ENCODE results near the gene PHYHIPL. TPM values are rescaled to one million over a fixed set of nuclear protein-coding genes. Genes with fewer than 3 reads are reported as not detected.
A peak's percentile ranks its signal among the peaks of the same experiment; 100 is the strongest.
"Not testable (repeated sequence)": the region's sequence is repeated elsewhere in the genome, so short reads cannot be mapped to it uniquely, and the experiment has no call there.

Gene PHYHIPL
- total RNA-seq, 1 experiment from 2014 or later = not detected

DNA sequence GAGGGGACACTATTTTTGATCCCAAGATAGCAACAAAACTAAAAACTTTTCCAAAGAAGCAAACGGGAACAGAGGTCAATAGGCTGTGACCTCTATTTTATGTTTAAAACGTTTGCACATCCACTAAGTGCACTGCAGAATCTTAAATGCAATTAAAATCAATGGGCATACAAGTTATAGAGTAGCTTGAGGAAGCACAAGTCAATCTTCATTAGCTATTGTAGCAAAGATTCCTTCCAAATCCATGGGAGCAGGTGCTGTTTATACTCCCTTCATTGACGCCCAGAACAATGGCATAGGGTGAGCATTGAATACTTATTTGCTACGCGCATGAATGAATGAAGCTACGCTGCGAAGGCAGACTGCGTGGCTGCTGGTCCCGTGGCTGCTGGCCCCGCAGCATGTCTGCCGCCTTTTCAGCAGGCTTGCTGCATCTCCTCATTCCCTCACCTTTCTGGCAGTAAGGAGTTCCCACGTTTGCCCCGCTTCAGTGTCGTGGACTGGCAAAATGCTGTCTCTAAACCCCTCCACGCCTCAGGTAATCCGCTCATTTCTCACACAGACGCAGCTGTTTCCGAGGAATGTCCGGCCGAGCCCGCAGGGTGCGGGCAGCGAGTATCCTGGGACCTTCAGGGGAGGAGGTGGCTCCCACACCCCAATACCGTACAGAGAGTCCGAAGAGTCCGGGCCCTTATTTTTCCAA lies 754 bp upstream of the PHYHIPL start:
- no peak for DNase-seq
- H3K27me3 ChIP-seq (ENCODE audit: control insufficient read depth, insufficient read depth, low read length) = peaks cover 33% of the 10 kb centered on the region
- no peaks in the 10 kb centered on the region for H3K36me3 ChIP-seq (replicated peaks; ENCODE audit: control insufficient read depth, insufficient read depth, low read length)
- H3K4me3 ChIP-seq (ENCODE audit: insufficient read depth, low read depth, low read length) = peak overlapping the region; percentile 40

DNA sequence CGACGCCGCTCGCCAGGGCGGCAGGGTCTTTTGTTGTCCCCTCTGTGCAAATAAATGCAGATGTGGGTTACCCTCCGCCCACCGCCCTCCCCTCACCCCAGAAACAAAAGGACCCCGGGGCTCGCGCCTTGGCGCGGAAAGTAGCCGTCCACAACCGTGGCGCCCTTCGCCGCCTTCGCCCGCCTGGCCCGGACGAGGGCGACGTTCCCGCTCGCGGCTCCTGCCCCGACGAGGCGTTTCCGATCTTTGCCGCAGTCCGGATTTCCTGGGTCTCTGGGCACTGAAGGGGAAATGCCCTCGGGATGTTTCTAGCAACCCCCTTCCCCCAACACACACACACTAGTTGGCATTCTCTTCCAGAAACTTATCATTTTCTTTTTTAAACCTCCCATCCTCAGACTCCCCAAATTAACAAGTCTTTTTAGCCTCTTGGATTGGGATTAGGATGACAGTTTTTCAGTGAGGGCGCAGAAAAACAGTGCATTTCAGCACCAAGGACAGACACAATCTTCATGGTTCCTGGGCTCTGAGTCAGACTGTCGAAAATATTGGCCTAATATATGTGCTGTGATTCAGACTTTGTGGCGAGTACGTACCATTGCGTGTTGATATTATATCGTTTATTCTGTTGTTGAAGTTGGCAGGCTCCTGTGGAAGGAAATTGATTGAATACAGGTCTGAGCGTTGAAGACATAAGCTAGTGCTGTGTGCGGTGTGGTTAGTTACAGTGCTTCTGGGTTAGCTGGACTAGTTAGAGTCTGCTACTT lies 771 bp downstream of the PHYHIPL start:
- Histone ChIP-seq H3K27me3 (ENCODE audit: control insufficient read depth, insufficient read depth, low read length) (peaks cover 33% of the 10 kb centered on the region), H3K4me3 (ENCODE audit: insufficient read depth, low read depth, low read length) (peak overlapping the region; percentile 40), H3K36me3 (replicated peaks; ENCODE audit: control insufficient read depth, insufficient read depth, low read length) (no peaks in the 10 kb centered on the region)
- peak; percentile 69 for DNase-seq

DNA sequence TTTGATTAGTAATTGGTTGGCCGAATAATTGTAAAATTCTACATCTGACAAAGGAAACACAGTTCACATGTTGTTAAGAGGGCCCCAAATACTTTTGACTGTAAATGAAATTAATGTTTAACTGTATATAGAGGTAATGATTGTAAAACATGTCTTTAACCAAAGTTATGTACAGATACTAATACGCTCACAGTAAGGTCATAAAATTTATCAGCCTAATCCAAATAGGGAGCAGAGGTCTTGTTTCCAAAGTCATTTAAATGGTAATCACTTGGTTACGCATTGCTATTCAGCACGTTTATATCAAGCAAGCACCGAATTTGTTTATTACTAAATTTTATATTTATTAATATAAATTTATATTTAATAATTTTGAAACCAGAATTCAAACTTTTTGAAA lies 1.4 kb downstream of the PHYHIPL start:
- H3K36me3 ChIP-seq (replicated peaks; ENCODE audit: control insufficient read depth, insufficient read depth, low read length) = no peaks in the 10 kb centered on the region
- peaks cover 33% of the 10 kb centered on the region for H3K27me3 ChIP-seq (ENCODE audit: control insufficient read depth, insufficient read depth, low read length)
- DNase-seq = no peak
- H3K4me3 ChIP-seq (ENCODE audit: insufficient read depth, low read depth, low read length) = no peak overlapping the region

DNA sequence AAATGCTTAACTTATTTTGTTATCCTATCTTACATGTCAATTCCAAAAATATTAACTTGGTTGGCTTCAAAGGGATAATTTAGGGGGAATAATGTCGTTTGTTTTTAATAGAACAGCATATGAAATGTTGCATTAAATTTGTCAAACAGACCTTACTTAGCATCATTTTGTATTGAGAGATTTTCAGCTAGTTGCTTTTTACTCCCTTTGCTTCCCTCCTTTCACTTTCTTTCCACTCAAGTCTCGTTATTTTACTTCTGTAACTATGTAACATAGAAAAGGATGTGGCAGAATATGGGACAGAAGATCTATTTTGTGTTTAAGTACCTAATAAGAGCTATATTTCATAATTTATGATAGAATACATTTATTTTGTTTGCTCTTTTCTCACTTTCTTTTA lies 2.6 kb downstream of the PHYHIPL start:
- H3K27me3 ChIP-seq (ENCODE audit: control insufficient read depth, insufficient read depth, low read length) = peaks cover 33% of the 10 kb centered on the region
- no peak for DNase-seq
- H3K36me3 ChIP-seq (replicated peaks; ENCODE audit: control insufficient read depth, insufficient read depth, low read length) = no peaks in the 10 kb centered on the region
- H3K4me3 ChIP-seq (ENCODE audit: insufficient read depth, low read depth, low read length) = no peak overlapping the region

DNA sequence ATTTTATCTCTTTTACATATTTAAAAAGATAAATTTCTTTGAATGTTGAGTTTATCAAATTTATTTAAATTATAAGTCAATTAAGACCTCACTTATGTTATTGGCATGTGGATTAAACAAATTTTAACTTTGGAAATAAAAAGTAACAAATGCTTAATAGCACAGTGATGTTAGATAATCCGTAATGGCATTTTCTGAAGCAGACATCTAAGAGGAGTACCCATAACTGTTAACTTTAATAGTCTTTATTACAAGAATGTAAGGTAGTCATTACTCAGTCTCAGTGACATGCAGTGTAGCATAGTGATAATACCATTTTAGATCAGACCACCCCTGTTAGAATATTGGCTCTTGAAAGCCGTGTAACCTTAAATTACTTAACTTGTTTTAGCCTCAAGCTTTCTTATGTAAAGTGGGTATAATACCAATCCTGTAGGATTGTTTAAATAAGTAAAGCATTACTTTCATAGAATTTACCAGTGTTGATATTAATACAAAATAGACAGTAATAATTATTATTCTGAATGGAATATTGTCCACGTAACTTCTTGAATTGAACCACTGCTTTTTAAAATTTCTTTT lies 4.3 kb downstream of the PHYHIPL start:
- H3K4me3 ChIP-seq (ENCODE audit: insufficient read depth, low read depth, low read length) = no peak overlapping the region
- H3K36me3 ChIP-seq (replicated peaks; ENCODE audit: control insufficient read depth, insufficient read depth, low read length) = no peaks in the 10 kb centered on the region
- DNase-seq = no peak
- H3K27me3 ChIP-seq (ENCODE audit: control insufficient read depth, insufficient read depth, low read length) = peaks cover 22% of the 10 kb centered on the region

DNA sequence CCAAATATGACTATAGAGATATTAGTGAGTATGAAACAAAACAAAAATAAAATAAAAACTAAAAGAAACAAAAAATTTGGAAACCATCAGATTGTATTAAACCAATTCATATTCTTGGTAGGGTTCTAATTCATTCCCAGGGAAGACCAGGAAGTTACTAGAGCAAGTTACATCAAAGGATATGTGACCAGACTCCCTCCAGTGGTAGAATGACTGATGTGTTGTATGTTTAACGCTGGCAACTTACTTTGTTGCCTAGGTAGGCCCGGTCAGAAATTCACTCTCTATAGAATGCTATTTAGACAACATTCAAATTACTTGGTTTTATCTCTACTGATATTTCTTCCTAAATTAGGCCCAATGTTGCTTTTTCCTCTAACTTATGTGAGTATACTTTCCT lies 5.2 kb downstream of the PHYHIPL start:
- H3K27me3 ChIP-seq (ENCODE audit: control insufficient read depth, insufficient read depth, low read length) = peaks cover 13% of the 10 kb centered on the region
- DNase-seq = peak; percentile 60
- no peaks in the 10 kb centered on the region for H3K36me3 ChIP-seq (replicated peaks; ENCODE audit: control insufficient read depth, insufficient read depth, low read length)
- no peak overlapping the region for H3K4me3 ChIP-seq (ENCODE audit: insufficient read depth, low read depth, low read length)

DNA sequence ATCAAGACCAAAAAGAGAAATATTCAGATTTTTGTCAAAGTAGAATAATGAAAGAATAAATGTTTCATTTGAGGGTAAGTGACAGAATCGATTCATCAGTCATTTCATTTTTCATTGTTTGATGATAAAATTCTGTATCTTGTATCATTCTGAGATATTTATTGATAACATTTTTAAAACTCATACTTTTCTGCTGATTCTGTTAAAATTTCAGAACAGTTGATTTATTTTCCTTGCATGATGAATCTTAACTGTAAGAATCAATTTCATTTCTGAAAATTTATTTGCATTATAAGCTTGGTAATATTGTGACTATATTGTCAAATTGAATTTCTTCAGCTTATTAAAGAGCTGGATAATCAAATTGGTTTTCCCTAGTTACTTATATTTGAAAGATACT lies 13.9 kb downstream of the PHYHIPL start:
- H3K4me3 ChIP-seq (ENCODE audit: insufficient read depth, low read depth, low read length) = no peak overlapping the region
- no peak for DNase-seq
- H3K27me3 ChIP-seq (ENCODE audit: control insufficient read depth, insufficient read depth, low read length) = no peaks in the 10 kb centered on the region
- no peaks in the 10 kb centered on the region for H3K36me3 ChIP-seq (replicated peaks; ENCODE audit: control insufficient read depth, insufficient read depth, low read length)

DNA sequence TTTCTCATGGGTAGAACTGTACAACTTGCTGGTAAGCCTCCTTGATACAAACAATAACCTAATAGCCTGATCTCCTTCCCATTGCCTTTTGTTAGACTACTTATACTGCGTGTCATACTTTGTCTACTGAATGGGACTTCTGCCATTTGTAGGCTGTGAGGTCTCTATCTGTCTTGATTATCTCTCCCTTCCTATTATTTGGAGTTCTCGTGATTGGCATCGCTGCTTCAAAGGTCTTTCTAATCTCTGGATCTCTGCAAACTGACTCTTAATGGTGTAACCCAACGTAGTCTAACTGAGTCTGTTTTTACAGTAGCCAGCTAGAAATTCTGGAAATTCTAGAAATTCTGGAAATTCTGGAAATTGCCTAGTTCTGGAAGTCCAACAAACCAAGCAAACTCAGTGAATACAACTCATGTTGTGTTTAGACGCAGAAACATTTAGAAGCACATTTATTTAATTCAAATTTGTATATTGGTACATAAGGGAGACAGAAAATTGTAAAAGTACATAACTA lies 29.8 kb downstream of the PHYHIPL start:
- Histone ChIP-seq H3K36me3 (replicated peaks; ENCODE audit: control insufficient read depth, insufficient read depth, low read length) (no peaks in the 10 kb centered on the region), H3K27me3 (ENCODE audit: control insufficient read depth, insufficient read depth, low read length) (no peaks in the 10 kb centered on the region), H3K4me3 (ENCODE audit: insufficient read depth, low read depth, low read length) (no peak overlapping the region)
- no peak for DNase-seq

DNA sequence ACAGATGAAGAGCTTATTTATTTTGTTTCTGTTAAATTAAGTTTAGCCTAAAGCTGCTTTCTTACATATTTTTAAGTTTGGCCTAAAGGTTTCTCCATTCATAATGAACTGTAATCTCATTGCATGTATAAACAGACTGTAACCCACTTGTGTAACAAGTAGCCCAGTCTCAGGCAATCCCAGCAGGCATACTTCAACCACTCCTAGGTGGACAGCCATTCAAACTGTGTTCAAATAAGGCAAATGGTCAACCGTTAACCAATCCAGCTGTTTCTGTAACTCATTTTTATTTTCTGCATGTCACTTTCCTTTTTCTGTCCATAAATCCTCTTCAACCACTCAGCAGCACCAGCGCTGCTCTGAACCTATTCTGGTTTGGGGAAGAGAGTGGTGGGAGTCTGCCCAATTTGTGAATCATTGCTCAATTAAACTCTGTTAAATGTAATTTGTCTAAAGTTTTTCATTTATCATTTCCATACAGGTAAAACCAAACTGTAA lies 35.9 kb downstream of the PHYHIPL start:
- no peak overlapping the region for H3K4me3 ChIP-seq (ENCODE audit: insufficient read depth, low read depth, low read length)
- no peak for DNase-seq

DNA sequence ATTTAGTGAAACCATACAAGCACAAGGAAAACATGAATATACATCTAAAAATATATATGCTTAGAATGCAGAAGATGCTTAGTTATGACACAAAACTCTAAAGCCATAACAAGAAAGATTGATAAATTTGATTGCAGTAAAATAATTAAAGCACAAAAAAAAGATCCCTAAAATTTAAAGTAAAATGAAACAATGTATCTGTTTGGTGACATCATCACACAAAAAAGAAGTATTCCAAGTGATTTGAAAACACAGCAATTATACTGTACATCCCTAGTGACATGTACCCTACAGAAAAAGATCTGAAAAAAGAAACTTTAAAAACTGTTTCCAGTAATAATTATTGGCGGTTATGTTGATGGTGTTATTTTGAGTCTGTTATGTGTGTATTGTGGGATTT lies 37.7 kb downstream of the PHYHIPL start:
- H3K27me3 ChIP-seq (ENCODE audit: control insufficient read depth, insufficient read depth, low read length) = no peaks in the 10 kb centered on the region
- no peaks in the 10 kb centered on the region for H3K36me3 ChIP-seq (replicated peaks; ENCODE audit: control insufficient read depth, insufficient read depth, low read length)
- no peak overlapping the region for H3K4me3 ChIP-seq (ENCODE audit: insufficient read depth, low read depth, low read length)
- DNase-seq = no peak

More for the DNA sequence above, 35.9 kb downstream of the PHYHIPL start:
- Histone ChIP-seq H3K36me3 (replicated peaks; ENCODE audit: control insufficient read depth, insufficient read depth, low read length) (no peaks in the 10 kb centered on the region), H3K27me3 (ENCODE audit: control insufficient read depth, insufficient read depth, low read length) (no peaks in the 10 kb centered on the region)

DNA sequence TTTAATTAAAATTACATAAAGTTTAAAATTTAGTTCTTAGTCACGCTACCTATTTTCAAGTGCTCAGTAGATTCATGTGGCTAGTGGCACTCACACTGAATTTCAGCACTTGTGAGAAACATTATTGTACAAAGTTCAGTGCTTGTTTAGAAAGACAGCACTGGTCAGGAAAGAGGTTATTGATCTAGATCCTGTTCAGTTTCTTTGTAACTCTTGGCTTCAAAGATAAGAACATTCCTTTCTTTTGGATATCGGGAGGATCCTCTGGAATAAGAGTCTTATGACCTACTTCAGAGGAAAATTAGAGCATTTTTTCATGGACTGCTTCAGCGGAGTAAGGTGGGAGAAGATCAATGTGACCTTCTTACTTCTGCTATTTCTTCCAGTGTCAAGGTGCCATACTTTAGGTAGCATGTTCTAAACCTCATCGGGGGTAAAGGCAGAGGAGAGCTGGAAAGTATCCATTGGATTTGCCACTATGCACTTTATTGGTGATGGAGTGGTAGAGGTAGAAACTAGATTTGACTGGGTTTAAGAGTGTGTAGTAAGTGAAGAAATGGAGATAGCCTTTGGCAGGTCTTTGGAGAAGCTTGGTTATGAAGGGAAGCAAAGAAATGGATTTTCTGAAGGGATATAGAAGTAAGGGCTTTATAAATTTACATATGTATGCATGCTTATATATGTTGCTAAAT lies 39.9 kb downstream of the PHYHIPL start:
- Histone ChIP-seq H3K27me3 (ENCODE audit: control insufficient read depth, insufficient read depth, low read length) (no peaks in the 10 kb centered on the region), H3K4me3 (ENCODE audit: insufficient read depth, low read depth, low read length) (no peak overlapping the region), H3K36me3 (replicated peaks; ENCODE audit: control insufficient read depth, insufficient read depth, low read length) (no peaks in the 10 kb centered on the region)
- DNase-seq = no peak

DNA sequence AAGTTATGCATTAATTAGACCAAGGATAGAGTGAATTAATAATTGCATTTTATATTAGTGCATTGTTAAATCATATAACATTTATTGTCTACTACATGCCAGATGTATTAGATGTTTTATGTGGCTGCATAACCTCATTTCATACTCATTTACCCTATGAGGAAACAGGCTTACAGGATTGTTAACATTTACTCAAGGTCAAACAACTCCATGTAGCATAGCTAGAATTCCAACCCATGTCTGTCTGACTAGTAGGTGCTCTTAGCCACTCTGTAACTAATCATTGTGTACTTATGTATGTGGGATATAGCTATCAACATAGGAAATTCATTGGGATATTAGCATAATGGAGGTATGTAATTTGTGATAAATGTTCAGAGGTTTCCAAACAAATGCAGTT lies 46.3 kb downstream of the PHYHIPL start:
- H3K4me3 ChIP-seq (ENCODE audit: insufficient read depth, low read depth, low read length) = no peak overlapping the region
- H3K36me3 ChIP-seq (replicated peaks; ENCODE audit: control insufficient read depth, insufficient read depth, low read length) = no peaks in the 10 kb centered on the region
- no peaks in the 10 kb centered on the region for H3K27me3 ChIP-seq (ENCODE audit: control insufficient read depth, insufficient read depth, low read length)
- no peak for DNase-seq

DNA sequence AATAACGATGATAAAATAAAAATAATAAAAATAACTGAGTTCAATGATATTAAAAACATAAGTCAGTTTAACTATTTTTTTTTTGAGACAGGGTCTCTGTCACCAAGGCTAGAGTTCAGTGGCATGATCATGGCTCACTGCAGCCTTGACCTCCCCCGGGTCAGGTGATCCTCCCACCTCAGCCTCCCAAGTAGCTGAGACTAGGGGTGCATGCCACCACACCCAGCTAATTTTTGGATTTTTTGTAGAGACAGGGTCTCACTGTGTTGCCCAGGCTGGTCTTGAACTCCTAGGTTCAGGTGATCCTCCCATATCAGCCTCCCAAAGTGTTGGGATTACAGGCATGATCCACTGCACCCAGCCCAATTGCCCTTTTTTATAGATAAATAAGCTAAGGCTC lies 47.2 kb downstream of the PHYHIPL start:
- H3K36me3 ChIP-seq (replicated peaks; ENCODE audit: control insufficient read depth, insufficient read depth, low read length); H3K4me3 ChIP-seq (ENCODE audit: insufficient read depth, low read depth, low read length); H3K27me3 ChIP-seq (ENCODE audit: control insufficient read depth, insufficient read depth, low read length); DNase-seq: not testable (repeated sequence)

DNA sequence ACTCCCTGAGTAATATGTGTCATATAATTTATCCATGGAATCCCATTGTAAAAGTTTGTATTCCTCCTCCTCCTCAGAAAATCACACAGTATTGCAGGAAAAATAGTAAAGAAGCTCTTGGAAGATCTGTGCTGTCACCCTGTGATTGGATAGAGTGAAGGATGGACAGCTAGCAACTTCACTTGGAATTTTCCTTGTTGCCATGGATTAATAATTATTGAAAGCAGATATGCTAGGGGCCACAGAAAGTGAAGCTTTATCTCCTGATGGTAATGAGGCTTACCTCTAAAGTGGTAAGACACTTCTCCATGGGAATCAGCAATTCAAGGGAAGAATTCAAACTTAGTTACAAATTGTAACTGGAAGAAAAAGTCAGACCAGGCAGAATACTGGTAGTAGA lies 48.8 kb downstream of the PHYHIPL start:
- Histone ChIP-seq H3K4me3 (ENCODE audit: insufficient read depth, low read depth, low read length) (no peak overlapping the region), H3K36me3 (replicated peaks; ENCODE audit: control insufficient read depth, insufficient read depth, low read length) (no peaks in the 10 kb centered on the region), H3K27me3 (ENCODE audit: control insufficient read depth, insufficient read depth, low read length) (no peaks in the 10 kb centered on the region)
- DNase-seq = no peak

Measured in H7 (cell line).